Activated naive CD4-positive, alpha-beta T cell treated with Interleukin-2 at 50 U/mL for 16 hours (primary cell): ENCODE results near the gene BPIFB1.

Experiments
- DNase-seq: peaks from one replicate; pipeline ENCODE4 v3.0.0-alpha.2; 2020

The BPIFB1 gene

DNA sequence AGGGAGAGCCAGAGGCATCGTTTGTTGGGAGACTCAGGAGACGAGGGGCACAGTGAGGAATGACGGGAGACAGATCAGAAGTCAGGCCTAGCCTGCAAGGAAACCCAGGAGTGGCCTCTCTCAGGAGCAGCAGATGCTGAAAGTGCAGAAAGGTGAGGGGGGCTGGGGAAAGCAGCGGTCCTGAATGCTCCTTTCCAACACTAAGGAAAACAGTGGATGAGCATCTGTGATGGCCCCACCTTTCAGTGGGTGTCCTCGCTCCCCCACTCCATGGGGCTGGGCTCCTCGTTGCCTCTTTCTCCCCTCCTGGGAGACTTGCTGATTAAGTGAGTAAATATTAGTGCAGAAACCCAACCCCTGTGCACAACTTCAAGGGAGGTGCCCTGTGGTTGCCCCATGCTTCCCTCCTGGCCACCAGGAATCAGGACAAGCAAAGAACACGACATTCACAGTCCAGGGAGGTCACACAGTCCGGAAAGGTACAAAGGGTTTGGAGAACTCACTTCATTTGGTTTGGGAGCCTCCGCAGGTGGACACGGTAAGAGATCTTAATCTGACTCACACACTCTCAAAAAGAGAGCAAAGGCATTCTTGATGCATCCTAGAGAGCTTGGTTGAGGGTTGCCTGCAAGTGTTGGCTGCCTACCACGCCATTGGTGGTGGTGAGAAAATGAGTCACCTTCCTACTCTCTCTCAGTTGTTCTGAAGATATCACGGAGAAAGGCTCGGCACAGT lies 9.7 kb upstream of the BPIFB1 start:
- no peak for DNase-seq

GRCh38 chr20:33275215-33275614 lies 7.8 kb upstream of the BPIFB1 start:
- no peak for DNase-seq

GRCh38 chr20:33275871-33276270 lies 7.1 kb upstream of the BPIFB1 start:
- DNase-seq, result no peak

GRCh38 chr20:33276303-33277113 lies 6.5 kb upstream of the BPIFB1 start:
- DNase-seq, result no peak

DNA sequence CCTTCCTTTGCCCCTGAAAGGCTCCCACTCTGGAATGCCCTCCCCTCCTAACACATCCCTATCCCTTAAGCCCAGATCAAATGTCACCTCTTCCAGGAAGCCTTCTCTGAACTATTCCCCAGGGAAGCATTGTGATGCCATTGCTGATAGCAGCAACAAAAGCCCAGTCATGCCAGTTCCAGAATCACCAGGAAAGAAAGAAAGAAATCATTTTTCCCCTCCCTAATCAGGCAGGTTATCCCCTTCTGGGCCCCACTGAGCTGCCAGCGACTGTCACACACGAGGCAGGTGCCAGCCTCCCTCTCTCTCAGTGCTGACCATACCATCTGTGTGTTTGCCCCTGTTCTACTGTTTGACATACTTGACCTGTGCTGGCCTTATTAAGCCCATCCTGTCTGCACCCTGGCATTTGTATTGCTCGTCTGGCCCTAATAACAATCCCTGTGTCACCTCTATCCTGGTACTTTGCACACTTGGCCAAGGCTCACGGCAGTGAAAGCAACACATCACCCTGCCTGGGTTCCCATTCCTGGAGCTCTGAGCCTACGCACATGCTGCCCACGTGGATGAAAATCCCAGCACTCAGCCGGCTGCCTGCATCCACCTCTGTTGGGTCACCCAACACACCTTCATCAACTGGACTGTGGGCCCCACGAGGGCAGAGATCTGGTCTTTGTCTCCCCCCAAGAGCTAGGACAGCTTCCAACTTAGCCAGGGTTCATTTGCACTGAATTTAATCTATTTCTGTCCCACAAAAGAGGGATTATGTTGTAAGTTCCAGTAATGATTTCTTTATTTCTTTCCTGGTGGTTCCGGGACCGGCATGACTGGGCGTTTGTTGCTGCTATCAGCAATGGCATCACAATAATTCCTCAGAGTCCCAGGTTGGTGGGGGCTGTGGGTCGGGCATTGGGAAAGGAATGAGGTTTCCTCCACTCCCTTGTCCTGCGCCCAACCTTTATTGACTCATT lies 5.3 kb upstream of the BPIFB1 start:
- no peak for DNase-seq

GRCh38 chr20:33278700-33279099 lies 4.3 kb upstream of the BPIFB1 start:
- DNase-seq, result no peak

- no peak for DNase-seq
Measured at GRCh38 chr20:33279261-33279910, 3.6 kb upstream of the BPIFB1 start.

DNA sequence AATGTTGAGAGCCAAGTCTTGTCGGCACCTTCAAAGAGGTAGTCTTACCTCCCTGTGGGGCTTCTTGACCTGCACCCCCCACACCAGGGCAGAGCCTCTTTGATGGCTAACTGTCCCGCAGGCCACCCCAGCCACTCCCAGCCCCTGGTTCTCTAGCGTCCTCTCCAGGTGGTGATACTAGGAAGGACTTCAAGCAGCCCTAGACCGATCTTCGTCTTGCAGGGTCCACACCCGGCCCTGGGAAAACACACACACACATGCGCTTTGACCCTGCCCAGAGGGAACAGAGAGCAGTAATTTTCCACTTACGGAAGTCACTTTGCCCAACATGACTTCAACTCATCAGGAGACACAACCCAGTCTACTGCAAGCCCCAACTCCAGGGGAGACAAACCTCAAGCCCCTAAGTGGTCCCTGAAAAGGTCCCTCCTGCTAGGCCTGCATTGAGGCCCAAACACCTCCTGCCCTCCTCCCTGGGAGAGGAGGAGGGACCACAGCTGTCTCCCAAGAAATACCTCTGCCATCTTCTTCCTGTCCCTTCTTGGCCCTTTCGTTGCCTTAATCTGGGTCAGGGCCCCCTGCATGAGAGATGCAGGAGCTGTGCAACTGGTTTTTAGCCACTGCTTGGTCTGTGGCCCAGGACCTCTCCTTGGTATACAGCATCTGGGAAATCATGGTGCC lies 2.9 kb upstream of the BPIFB1 start:
- no peak for DNase-seq

DNA sequence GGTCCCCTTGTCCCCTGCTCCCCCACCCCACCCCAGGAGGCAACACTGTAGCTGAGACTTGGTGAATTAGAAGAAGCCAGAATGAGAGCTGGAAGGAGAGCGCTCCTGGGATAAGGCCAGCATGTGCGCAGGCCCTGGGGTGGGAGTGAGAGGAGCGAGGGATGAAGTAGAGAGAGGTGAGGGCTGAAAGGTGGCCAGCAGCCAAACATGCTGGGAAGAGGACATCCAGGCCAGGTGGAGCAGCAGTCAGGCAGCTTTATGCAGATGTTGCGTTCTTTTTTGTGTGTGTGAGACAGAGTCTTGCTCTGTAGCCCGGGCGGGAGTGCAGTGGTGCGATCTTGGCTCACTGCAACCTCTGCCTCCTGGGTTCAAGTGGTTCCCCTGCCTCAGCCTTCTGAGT lies 2.2 kb upstream of the BPIFB1 start:
- DNase-seq, result no peak

GRCh38 chr20:33281550-33282146 lies 1.4 kb upstream of the BPIFB1 start:
- DNase-seq, result no peak

GRCh38 chr20:33282196-33282934 lies 649 bp upstream of the BPIFB1 start:
- DNase-seq, result no peak

DNA sequence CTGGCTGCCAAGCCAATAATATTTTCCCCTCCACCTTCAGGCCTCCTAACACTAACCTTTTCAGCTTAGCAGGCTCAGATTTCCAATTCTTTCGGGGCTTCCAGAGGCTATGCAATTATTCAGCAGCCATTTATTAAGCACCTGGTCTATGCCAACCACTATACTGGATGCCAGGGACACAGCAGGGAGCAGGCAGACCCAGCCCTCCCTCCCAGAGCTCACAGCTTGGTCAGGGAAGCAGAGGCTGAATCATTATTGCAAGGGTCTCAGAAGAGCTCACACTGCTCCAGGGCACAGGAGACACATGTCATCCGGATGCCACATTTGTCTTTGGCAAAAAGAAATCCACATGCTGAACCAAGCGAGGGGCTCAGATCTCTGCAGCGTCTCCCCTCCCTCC lies 1.3 kb downstream of the BPIFB1 start:
- no peak for DNase-seq

DNA sequence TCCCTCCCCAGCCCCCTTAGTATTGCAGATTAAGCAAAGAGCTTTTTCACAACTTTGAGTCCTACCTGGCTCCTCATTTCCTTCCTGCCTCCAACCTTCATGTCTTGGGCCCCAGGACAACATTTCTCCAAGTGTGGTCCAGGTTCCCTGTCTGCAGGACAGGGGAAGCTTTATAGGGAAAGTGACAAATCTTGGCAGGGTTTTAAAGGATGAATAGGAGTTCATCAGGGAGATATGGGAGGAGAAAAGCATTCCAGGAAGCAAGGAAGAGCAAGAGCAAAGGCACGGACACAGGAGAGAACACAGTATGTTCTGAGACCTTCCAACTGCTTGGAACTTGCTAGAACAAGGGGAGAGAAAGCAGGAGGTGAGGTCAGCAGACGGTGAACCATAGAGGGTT lies 1.9 kb downstream of the BPIFB1 start:
- no peak for DNase-seq

GRCh38 chr20:33285861-33286495 lies 3.0 kb downstream of the BPIFB1 start:
- no peak for DNase-seq

DNA sequence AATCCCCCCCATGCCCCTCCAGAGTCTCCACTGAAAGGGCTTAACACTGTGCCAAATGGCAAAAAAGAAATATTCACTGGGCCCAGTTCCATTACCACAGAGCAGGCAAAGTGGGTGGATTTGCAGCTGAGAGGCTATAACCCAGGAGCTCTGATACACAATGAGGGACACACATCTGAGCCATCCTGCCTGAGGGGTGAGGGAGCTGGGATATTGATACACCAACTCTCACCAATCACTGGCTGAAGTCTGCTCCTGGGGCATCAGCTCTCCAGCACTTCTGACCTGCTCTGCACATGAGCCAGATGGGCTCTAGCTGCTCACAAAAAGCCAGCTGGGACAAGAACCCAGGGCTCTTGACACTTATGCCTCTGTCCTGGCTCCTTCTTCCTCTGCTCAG lies 4.9 kb downstream of the BPIFB1 start:
- no peak for DNase-seq

DNA sequence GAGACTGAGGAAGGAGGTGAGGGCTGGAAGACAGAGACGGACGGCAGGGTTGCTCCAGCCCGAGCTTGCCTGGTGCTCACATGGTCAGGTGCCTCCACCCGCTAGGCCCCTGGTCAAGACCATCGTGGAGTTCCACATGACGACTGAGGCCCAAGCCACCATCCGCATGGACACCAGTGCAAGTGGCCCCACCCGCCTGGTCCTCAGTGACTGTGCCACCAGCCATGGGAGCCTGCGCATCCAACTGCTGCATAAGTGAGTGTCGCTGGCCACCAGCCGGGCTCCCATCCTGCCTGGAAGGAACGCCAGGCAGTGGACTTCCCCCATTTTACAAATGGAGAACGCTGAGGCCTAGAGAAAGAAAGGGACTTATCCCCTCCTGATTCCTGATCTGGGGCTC lies 7.8 kb downstream of the BPIFB1 start:
- no peak for DNase-seq

DNA sequence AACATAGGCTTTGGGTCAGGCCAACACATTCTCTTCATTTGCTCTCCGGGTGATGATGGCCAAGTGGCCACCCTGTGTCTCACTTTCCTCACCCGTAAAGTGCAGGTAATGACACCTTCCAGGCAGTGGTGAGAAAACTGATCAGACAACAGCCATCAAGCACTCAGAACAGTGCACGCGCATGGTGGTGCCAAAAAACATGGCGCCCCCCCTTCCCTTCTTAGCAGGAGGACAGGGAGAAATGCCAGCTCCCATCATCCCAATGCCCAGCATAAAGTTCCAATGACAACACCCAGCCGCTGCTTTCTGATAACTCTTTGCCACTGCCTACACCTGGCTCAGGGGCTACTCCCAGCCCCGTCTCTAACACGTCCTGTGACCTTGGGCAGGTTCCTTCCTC lies 8.4 kb downstream of the BPIFB1 start:
- DNase-seq, result no peak

- DNase-seq, result peak; percentile 72
Measured at GRCh38 chr20:33291830-33292355, 8.9 kb downstream of the BPIFB1 start.

DNA sequence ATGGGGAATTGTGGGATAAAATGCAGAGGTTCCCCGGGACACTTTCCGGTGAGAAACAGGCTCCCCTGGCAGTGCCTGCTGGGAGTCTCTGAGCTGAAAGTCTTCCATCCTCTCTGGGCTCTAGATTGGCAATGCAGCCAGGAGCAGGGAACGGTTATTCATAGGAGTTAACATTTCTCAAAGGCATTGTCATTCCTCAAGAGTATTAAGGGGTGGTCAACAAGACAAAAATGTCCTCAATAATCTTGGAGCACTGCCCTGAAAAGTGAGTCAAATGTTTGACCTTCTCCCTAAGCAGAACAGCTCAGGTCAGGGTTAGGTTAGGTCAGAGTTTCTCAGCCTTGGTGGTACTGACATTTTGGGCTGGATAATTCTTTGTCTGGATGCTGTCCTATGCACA lies 13.2 kb downstream of the BPIFB1 start:
- no peak for DNase-seq

GRCh38 chr20:33298391-33298790 lies 15.4 kb downstream of the BPIFB1 start:
- DNase-seq, result no peak
